NCI-H1092 (cell line): ENCODE data around the gene COL3A1.

Experiments
- DNase-seq: peaks from one replicate; lab custom pipeline; 2025; lab: John Stamatoyannopoulos, UW

The COL3A1 gene

DNA sequence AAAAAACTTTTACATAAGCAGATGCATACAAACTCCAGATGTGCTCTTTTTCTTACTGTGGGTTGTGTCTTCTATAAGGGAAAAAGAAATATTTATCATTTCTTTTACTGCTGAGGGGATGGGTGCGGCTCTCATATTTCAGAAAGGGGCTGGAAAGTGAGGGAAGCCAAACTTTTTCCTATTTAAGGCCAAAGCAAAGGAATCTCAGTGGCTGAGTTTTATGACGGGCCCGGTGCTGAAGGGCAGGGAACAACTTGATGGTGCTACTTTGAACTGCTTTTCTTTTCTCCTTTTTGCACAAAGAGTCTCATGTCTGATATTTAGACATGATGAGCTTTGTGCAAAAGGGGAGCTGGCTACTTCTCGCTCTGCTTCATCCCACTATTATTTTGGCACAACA, at the start of gene COL3A1:
TSS of gene COL3A1 (plus strand) at position 210 of the 400 bp plus-strand sequence. CDS start at position 327, 117 bp downstream.
- no peak for DNase-seq

GRCh38 chr2:188928643-188929042, 45.5 kb upstream of the COL3A1 start:
- DNase-seq: no peak

DNA sequence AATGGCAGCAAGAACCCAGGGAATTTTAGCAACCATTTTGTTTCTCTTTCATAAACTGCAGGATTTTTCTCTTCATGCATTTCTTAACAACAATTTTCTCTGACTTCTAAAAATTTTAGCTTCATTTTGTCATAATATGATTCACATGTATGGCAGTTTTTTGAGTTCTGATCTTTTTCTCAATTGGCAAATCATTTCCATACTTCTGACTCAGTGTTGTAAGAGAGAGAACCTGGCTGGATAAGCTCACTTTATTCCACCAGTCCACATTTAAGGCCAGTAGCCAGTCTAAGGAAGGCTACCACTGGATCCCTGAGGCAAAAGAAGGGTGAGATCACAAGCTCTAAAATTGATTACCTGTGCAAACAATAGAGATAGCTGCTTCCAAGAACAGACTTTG, 42.8 kb upstream of the COL3A1 start:
- no peak for DNase-seq

DNA sequence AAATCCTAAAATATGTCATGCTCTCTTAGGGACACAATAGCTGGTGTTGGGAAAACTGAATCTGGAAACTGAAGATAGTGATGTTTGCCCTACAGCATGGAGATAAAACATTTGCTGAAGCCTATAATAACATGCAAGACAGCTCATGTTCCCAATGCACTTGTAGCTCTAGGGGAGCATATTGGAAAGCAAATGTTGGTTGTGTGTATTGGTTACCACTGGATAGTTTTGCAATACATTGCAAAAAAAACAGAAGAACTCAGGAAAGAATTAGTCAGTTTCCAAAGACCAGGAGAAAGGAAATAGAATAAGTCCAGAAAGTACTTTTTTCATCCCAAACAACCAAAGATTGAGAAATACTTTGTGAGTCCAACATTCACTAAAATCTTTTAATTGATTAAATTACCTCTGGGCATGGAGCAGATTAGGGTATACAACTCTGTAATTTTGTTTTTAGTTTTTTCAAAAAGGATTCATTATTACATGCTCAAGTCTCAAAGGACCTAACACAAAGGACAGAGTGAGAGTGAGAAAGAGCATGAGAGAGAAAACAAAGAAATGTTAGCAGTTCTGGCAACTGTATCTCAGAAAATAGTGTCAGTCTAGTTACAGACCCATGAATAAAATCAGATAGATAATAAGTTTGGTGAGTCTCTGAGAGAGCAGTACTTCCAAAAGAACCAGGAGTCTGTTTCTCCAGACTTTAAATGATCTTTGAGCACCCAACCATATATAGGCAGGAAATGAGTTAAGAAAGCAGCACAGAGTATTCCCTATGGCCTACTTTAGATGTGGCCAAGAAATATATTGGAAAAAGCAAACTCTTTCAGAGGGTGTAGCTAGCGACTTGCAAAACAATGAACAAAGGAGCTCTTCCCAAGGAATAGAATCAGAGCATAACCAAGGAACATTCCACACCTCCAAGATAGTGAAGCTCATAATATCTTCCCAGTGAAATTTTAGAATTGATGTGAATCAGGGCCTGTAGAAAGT, 36.6 kb upstream of the COL3A1 start:
- DNase-seq: no peak

- no peak for DNase-seq
These were observed 34.0 kb upstream of the COL3A1 start for GRCh38 chr2:188940171-188940570.

DNA sequence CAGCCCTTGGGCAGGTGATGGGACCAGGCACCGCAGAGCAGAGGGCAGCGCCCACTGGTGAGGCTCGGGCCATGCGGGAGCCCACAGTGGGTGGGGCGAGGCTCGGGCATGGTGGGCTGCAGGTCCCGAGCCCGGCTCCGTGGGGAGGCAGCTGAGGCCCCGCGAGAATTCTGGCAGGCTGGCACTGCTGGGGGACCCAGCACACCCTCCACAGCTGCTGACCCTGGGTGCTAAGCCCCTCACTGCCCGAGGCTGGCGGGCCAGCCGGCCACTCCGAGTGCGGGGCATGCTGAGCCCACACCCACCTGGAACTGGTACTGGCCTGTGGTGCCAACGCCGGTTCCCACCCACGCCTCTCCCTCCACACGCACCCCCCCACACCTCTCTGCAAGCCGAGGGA, 29.7 kb upstream of the COL3A1 start:
- DNase-seq: no peak

DNA sequence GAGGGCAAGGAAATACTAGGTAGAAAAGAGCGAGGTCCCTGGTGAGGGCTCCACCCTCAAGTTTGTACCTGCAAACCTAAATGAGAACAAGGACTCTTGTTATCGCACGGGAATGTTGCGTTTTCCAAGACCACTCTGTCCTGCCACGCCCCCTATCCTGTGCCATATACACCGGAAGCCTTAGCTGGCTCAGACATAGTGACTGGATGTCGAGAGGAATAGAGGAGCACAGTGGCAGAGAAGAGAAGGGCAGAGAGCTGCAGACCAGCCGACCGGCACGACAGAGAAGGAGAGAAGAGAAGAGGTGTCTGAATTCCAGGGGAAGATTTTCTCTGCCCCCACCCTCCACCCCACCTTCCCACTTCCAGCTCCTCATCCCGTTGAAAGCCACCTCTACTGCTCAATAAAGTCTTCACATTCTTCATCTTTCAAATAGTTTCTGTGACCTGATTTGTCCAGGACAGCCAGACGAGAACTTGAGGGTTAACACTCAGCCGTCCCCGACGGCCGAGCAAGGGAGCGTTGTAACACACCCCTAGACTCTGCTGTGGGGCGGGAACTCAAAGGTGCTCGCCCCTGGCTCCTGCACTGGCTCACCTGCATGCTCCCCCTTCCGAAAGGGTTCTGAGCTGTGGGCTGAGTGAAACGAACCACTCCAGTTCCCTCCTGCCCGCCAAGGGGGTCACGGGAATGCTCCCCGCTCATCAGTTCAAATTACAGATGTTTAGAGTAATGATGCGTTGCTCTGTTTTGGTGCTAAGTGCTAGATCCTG, 24.9 kb upstream of the COL3A1 start:
- DNase-seq: no peak

GRCh38 chr2:188952901-188953300, 21.3 kb upstream of the COL3A1 start:
- no peak for DNase-seq

DNA sequence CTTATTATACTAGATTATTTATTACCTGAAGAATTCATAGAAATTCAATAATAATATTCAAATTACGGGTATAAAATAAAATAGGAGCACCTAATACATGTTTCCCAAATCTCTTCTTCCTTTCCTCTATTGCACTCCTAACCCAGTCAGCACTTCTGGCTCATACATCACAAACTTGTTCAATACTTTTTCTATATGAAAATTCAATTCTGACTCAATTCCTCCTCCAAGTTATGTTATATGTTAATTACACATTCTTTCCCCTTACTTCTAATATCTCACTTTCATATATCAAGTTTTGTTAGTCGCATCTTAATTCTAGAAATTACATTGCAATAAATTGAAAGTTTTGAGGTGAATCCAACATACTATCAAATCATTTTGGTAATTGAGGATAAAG, 17.9 kb upstream of the COL3A1 start:
- no peak for DNase-seq

- DNase-seq: no peak
These were observed 17.2 kb upstream of the COL3A1 start for GRCh38 chr2:188956961-188957360.

- DNase-seq: no peak
These were observed 16.5 kb upstream of the COL3A1 start for GRCh38 chr2:188957646-188958045.

DNA sequence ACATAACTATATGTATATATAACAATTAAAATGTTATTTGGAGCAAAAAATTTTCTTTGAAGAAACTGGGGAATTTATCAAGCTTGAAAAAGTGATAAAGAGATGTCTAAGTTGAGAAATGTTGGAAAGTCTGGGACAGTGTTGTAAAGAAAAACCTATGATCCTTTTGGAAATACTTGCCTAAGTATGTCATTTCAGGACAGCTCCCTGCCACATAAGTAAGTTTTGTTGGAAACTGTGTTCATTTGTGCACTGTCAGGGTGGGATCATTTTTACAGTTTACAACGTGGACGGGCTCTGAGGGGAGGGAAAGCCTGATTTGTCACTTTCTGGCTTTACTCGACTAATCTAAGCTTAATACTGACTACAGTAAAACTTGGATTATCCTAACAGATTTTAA, 10.4 kb upstream of the COL3A1 start:
- DNase-seq: no peak

GRCh38 chr2:188964976-188965546, 9.1 kb upstream of the COL3A1 start:
- no peak for DNase-seq

DNA sequence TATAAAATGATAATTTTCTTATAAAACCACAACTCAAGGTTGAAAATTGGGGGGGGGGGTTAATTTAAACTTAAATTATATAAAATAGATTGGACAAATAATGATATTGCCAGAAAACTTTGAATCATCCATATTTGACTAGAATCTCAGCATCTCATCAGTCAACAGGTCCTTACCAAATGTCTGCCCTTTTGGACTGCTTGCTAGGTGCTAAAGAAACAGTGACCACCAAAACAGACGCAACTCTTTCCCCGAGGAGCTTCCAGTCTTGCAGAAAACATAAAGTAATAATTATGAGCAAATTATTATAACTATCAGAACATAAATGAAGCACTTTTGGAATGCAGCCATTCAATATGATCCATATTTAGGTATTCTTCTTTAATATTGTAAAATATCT, 8.6 kb upstream of the COL3A1 start:
- no peak for DNase-seq

- DNase-seq: no peak
These were observed 8.0 kb upstream of the COL3A1 start for GRCh38 chr2:188966079-188966571.

GRCh38 chr2:188966728-188967440, 7.3 kb upstream of the COL3A1 start:
- no peak for DNase-seq

GRCh38 chr2:188969236-188969635, 4.9 kb upstream of the COL3A1 start:
- DNase-seq: no peak

DNA sequence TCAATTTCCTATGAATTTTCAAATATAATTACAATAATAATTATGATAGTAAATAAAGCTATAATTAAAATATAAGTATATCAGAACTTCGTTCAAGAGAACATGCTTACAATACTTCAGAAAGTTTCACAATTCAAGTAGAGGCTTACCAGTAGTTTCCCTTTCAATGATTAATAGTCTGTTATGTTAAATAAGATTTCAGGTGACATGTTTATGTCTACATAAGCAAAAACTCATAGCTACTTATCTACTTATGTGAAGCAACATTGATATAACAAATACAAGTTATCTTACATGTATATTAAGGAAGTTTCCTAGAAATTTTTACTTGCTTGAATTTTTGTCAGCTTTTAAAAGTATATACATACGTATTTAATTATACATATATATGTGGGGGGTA, 4.5 kb upstream of the COL3A1 start:
- DNase-seq: no peak

- no peak for DNase-seq
These were observed 4.0 kb upstream of the COL3A1 start for GRCh38 chr2:188970211-188970610.

GRCh38 chr2:188971432-188971861, 2.7 kb upstream of the COL3A1 start:
- no peak for DNase-seq

DNA sequence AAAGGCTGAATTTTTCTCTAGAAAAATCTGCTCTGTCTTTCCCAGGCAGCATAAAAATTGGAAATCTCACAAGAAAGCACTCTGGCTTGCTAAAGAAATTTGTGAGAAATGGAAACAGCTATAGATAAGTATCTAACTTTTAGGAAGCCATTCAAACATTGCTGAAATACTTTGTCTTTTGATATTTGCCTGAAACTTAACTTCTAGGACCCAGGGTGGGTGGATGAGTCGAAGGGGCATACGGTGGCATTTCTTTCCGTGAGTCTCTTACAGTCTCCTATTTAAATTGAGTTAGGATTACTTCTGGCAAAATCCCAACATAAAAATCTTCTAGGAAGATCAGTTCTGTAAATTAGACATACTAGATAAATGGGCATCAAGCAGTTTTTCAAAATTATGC, 532 bp upstream of the COL3A1 start:
- no peak for DNase-seq
